Left ventricle myocardium inferior (tissue), 1 donor: Measurements from ENCODE around the gene GRB2. TPM values are rescaled to one million over a fixed set of nuclear protein-coding genes. Genes with fewer than 3 reads are reported as not detected.
"Not testable (repeated sequence)": the region's sequence is repeated elsewhere in the genome, so short reads cannot be mapped to it uniquely, and the experiment has no call there.

Experiments used
- DNase-seq: peaks from one replicate; pipeline ENCODE4 v3.0.0-alpha.2; 2020
- H3K27ac ChIP-seq: fragments of 200-600 bp; replicated peaks from 2 replicates; pipeline ENCODE4 v1.8.0; 2021
- H3K27me3 ChIP-seq: fragments of 200-600 bp; 2 replicates; pipeline ENCODE4 v1.8.0; 2021; ENCODE audit warnings: low read depth
- H3K36me3 ChIP-seq: fragments of 200-600 bp; 2 replicates; pipeline ENCODE4 v1.8.0; 2021
- H3K4me1 ChIP-seq: fragments of 200-600 bp; 2 replicates; pipeline ENCODE4 v1.8.0; 2021
- H3K4me3 ChIP-seq: fragments of 200-600 bp; 2 replicates; pipeline ENCODE4 v1.8.0; 2021; ENCODE audit warnings: mild to moderate bottlenecking, moderate library complexity
- H3K9me3 ChIP-seq: fragments of 200-600 bp; replicated peaks from 2 replicates; pipeline ENCODE4 v1.8.0; 2021
- CTCF ChIP-seq: fragments of 200-600 bp; IDR thresholded peaks from 2 replicates; pipeline ENCODE4 v1.8.0; 2021; ENCODE audit warnings: antibody characterized with exemption, mild to moderate bottlenecking, borderline replicate concordance
- intact Hi-C: fragments of 100-400 bp; cut with micrococcal nuclease; formaldehyde crosslinking; loops from one replicate; pipeline ENCODE4 v1.11.0; 2022
- total RNA-seq: library from RNA; stranded (reverse); fragmentation: NEBNext Ultra II Directional; extraction: Animal tissue kit (Norgen Biotek cat#: 25700); gene quantifications from one replicate; pipeline ENCODE4 v1.2.1, GENCODE V29; 2021
- donor health status: DM: no; HTN: yes; CAD: no; lungs with severe emphysema.

GRB2 gene
- total RNA-seq, 1 donor from 2014 or later = 42.2 TPM

GRCh38 chr17:75371339-75371738 lies 34.1 kb downstream of the GRB2 start:
- no peak for DNase-seq
- Histone ChIP-seq H3K4me1 (peaks cover 68% of the 10 kb centered on the region), H3K27ac (no peak overlapping the region), H3K27me3 (no peaks in the 10 kb centered on the region), H3K4me3 (no peak overlapping the region), H3K9me3 (no peaks in the 10 kb centered on the region), H3K36me3 (no peaks in the 10 kb centered on the region)
- intact Hi-C loops = no loop called here
- no peak for TF ChIP-seq CTCF

GRCh38 chr17:75370286-75370915 lies 35.1 kb downstream of the GRB2 start:
- TF ChIP-seq CTCF = no peak
- no peaks in the 10 kb centered on the region for H3K9me3 ChIP-seq
- peak overlapping the region; percentile 70 for H3K27ac ChIP-seq
- H3K4me3 ChIP-seq = no peak overlapping the region
- intact Hi-C loops = no loop called here
- no peaks in the 10 kb centered on the region for H3K27me3 ChIP-seq
- H3K36me3 ChIP-seq = no peaks in the 10 kb centered on the region
- H3K4me1 ChIP-seq = peaks cover 77% of the 10 kb centered on the region
- DNase-seq = peak; percentile 36

GRCh38 chr17:75367838-75368789 lies 37.4 kb downstream of the GRB2 start:
- not testable (repeated sequence) for H3K27me3 ChIP-seq

GRCh38 chr17:75367312-75367711 lies 38.2 kb downstream of the GRB2 start:
- no peaks in the 10 kb centered on the region for H3K36me3 ChIP-seq
- no peak overlapping the region for H3K4me3 ChIP-seq
- no peaks in the 10 kb centered on the region for H3K27me3 ChIP-seq
- H3K9me3 ChIP-seq = no peaks in the 10 kb centered on the region
- H3K27ac ChIP-seq = no peak overlapping the region
- intact Hi-C loops = no loop called here
- DNase-seq = no peak
- no peak for TF ChIP-seq CTCF
- peaks cover 92% of the 10 kb centered on the region for H3K4me1 ChIP-seq

More at GRCh38 chr17:75367838-75368789, 37.4 kb downstream of the GRB2 start:
- H3K4me1 ChIP-seq = peaks cover 92% of the 10 kb centered on the region
- intact Hi-C loops, H3K27ac ChIP-seq, H3K9me3 ChIP-seq, H3K36me3 ChIP-seq, H3K4me3 ChIP-seq, DNase-seq: not testable (repeated sequence)

DNA sequence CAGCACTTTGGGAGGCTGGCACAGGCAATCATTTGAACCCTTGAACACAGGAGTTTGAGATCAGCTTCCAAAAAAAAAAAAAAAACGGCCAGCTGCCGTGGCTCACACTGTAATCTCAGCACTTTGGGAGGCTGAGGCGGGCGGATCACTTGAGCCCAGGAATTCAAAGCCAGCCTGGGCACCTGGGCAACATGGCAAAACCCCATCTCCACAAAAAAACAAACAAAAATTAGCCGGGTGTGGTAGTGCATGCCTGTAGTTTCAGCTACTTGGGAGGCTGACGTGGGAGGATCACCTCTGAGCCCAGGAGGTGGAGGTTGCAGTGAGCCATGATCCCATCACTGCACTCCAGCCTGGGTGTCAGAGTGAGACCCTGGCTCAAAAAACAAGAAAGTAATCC lies 39.0 kb downstream of the GRB2 start:
- Histone ChIP-seq H3K36me3 (no peaks in the 10 kb centered on the region), H3K27me3 (no peaks in the 10 kb centered on the region), H3K4me3 (no peak overlapping the region), H3K9me3 (no peaks in the 10 kb centered on the region), H3K4me1 (peaks cover 92% of the 10 kb centered on the region), H3K27ac (no peak overlapping the region)
- intact Hi-C loops = no loop called here
- no peak for DNase-seq
- TF ChIP-seq CTCF = no peak

GRCh38 chr17:75365931-75366275 lies 39.6 kb downstream of the GRB2 start:
- no peak for DNase-seq
- intact Hi-C loops = no loop called here
- no peaks in the 10 kb centered on the region for H3K9me3 ChIP-seq
- H3K36me3 ChIP-seq = no peaks in the 10 kb centered on the region
- H3K4me1 ChIP-seq = peaks cover 92% of the 10 kb centered on the region
- H3K27ac ChIP-seq = no peak overlapping the region
- no peak overlapping the region for H3K4me3 ChIP-seq
- TF ChIP-seq CTCF = no peak
- H3K27me3 ChIP-seq = no peaks in the 10 kb centered on the region
